Measurements from ENCODE around the gene USH1C. TPM values are rescaled to one million over a fixed set of nuclear protein-coding genes. Genes with fewer than 3 reads are reported as not detected.

Gene USH1C
- total and polyA plus RNA-seq, 9 donors: 0.25 to 1.2 (median 1.00) TPM; not detected in 5

- TF ChIP-seq POLR2A (IDR thresholded peaks at IDR 0.05) (no peak), CTCF (IDR thresholded peaks at IDR 0.05) (no peak), EP300 (IDR thresholded peaks at IDR 0.05) (no peak)
- WGBS, 3 donors: 66 to 77% (median 67%) methylated on average over 13 to 20 of the region's 20 CpGs
- Histone ChIP-seq H3K27me3 (no peaks in the 10 kb centered on the region), H3K9me3 (no peaks in the 10 kb centered on the region), H3K4me3 (no peak overlapping the region), H3K36me3 (no peaks in the 10 kb centered on the region), H3K4me1 (ENCODE audit: insufficient read depth) (no peaks in the 10 kb centered on the region), H3K27ac (no peak overlapping the region)
- DNase-seq: no peak
- intact Hi-C loops (cut with DNase I): no loop called here
These were observed 17.1 kb downstream of the USH1C start for GRCh38 chr11:17526931-17527627.

- intact Hi-C loops (cut with DNase I): no loop called here
- no peaks in the 10 kb centered on the region for H3K9me3 ChIP-seq
- no peaks in the 10 kb centered on the region for H3K36me3 ChIP-seq
- no peak overlapping the region for H3K27ac ChIP-seq
- TF ChIP-seq EP300 (IDR thresholded peaks at IDR 0.05) (no peak), CTCF (IDR thresholded peaks at IDR 0.05) (no peak), POLR2A (IDR thresholded peaks at IDR 0.05) (no peak)
- H3K4me3 ChIP-seq: no peak overlapping the region
- H3K27me3 ChIP-seq: no peaks in the 10 kb centered on the region
- WGBS, 3 donors: 80 to 89% (median 83%) methylated on average over 13 of the region's 13 CpGs
- H3K4me1 ChIP-seq (ENCODE audit: insufficient read depth): no peaks in the 10 kb centered on the region
- DNase-seq: no peak
These were observed 17.9 kb downstream of the USH1C start for GRCh38 chr11:17526326-17526725.

GRCh38 chr11:17525570-17525969, 18.6 kb downstream of the USH1C start:
- intact Hi-C loops (cut with DNase I): no loop called here
- H3K27me3 ChIP-seq: no peaks in the 10 kb centered on the region
- 84 to 87% (median 86%) methylated on average over 4 of the region's 4 CpGs for WGBS, 3 donors

GRCh38 chr11:17524221-17524620, 20.0 kb downstream of the USH1C start:
- no peak for TF ChIP-seq EP300 (IDR thresholded peaks at IDR 0.05)
- TF ChIP-seq CTCF (IDR thresholded peaks at IDR 0.05): no peak
- TF ChIP-seq POLR2A (IDR thresholded peaks at IDR 0.05): no peak
- 91 to 95% (median 94%) methylated on average over 9 of the region's 9 CpGs for WGBS, 3 donors
- no peaks in the 10 kb centered on the region for H3K4me1 ChIP-seq (ENCODE audit: insufficient read depth)
- no peak overlapping the region for H3K4me3 ChIP-seq
- intact Hi-C loops (cut with DNase I): no loop called here
- no peaks in the 10 kb centered on the region for H3K36me3 ChIP-seq
- DNase-seq: no peak
- no peak overlapping the region for H3K27ac ChIP-seq
- no peaks in the 10 kb centered on the region for H3K9me3 ChIP-seq
- no peaks in the 10 kb centered on the region for H3K27me3 ChIP-seq

More at GRCh38 chr11:17525570-17525969, 18.6 kb downstream of the USH1C start:
- Histone ChIP-seq H3K36me3 (no peaks in the 10 kb centered on the region), H3K4me3 (no peak overlapping the region), H3K4me1 (ENCODE audit: insufficient read depth) (no peaks in the 10 kb centered on the region), H3K9me3 (no peaks in the 10 kb centered on the region), H3K27ac (no peak overlapping the region)
- no peak for DNase-seq
- TF ChIP-seq CTCF (IDR thresholded peaks at IDR 0.05) (no peak), POLR2A (IDR thresholded peaks at IDR 0.05) (no peak), EP300 (IDR thresholded peaks at IDR 0.05) (no peak)

Measured in ovary (tissue), 9 donors.